GM23248 (cell line): ENCODE measurements around the gene DNAAF8.

Experiments
- EZH2 ChIP-seq: fragments of 200-600 bp; sonication (generic); IDR thresholded peaks from 2 replicates; pipeline ENCODE4 v1.6.1; 2018; ENCODE audit warnings: antibody characterized with exemption, mild to moderate bottlenecking; ENCODE audit not compliant: insufficient read depth, poor library complexity, severe bottlenecking
- EZH2phosphoT487 ChIP-seq: fragments of 200-600 bp; sonication (generic); IDR thresholded peaks from 2 replicates; pipeline ENCODE4 v1.6.1; 2018; ENCODE audit warnings: antibody characterized with exemption, moderate library complexity, mild to moderate bottlenecking, low read depth; ENCODE audit not compliant: insufficient read depth

DNA sequence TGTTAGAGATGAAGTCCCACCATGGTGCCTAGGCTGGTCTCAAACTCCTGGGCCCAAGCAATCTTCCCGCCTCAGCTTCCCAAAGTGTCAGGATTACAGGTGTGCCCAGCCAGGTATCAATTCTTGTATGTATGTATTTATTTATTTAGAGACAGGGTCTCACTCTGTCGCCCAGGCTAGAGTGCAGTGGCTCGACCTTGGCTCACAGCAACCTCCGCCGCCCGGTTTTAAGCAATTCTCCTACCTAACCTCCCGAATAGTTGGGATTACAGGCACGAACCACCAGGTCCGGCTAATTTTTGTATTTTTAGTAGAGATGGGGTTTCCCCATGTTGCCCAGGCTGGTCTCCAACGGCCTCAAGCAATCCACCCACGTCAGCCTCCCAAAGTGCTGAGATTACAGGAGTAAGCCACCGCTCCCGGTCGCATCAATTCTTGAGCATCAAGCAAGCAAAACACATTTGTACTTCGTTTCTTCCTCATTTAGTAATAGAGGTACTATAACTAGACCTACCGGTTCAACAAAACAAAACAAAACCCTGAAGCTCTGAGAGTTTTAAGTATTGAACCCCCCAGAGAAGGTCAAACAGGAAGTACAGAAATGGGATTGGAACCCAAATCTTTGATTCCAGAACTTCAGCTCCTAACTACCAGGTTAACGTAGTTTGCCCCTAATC, 33.7 kb downstream of the DNAAF8 start:
- TF ChIP-seq EZH2, result no peak
- no peak for TF ChIP-seq EZH2phosphoT487
